ENCODE results near the gene RAVER1. TPM values are rescaled to one million over a fixed set of nuclear protein-coding genes. Genes with fewer than 3 reads are reported as not detected.

Gene RAVER1
- total and polyA plus RNA-seq, 9 of the 15 experiments (the other 6 are each of a cell fraction or from before 2014, with no cell fraction given) = 0.06 to 113 (median 7.0) TPM

DNA sequence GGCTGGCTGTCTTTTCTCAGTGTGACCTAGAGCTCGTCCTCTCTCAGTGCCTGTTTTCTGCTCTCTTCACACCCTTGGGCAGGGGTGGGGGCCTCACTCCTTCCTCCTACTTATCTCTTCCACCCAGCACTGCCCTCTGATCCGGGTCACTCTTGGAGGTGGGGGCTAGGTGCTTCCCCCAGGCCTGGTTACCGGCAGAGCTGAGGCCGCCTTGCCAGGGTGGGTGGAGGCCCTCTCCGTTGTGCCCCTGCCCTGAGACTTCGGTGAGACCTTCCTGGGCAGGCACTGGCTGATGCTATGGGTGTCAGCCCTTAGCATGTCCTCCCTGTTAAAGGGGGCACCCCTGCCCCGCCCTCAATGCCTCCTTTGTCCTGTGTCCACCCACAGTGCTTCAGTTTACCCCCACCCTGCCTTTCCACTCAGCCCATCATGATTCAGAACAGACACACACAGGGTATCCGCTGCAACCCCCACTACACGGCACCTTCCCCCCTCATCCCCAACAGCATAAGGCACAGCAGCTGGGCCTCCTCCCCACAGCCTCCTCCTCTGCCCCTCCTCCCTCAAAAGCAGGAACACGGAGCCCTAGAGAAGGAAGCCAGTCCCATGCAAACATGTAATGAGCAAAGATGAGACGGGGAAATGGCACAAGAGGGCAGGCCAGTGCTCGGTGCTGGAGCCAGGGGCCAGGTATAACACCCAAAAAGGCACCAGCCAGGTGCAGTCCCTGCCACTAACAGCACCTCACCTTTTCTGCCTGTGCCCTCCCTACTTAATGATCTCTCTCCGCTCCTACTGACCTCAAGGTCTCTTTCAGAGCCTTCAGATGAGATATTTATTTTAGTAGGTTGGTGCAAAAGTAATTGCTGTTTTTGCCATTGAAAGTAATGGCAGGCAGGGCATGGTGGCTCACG is 33.5 kb downstream of the RAVER1 start (continued):
- no peak for TF ChIP-seq COPS2 (conservative IDR thresholded peaks at IDR 0.05)
- peak; percentile 94 for TF ChIP-seq CBFA2T3 (IDR thresholded peaks at IDR 0.05)
- TF ChIP-seq ZNF644 (tag; IDR thresholded peaks at IDR 0.05; ENCODE audit: low read depth) = peak; percentile 68; the same call in 1 of the 2 replicates
- no peak for TF ChIP-seq NFYB (IDR thresholded peaks at IDR 0.05; ENCODE audit: extremely low read depth, insufficient read length)
- TF ChIP-seq, protein P1, sequence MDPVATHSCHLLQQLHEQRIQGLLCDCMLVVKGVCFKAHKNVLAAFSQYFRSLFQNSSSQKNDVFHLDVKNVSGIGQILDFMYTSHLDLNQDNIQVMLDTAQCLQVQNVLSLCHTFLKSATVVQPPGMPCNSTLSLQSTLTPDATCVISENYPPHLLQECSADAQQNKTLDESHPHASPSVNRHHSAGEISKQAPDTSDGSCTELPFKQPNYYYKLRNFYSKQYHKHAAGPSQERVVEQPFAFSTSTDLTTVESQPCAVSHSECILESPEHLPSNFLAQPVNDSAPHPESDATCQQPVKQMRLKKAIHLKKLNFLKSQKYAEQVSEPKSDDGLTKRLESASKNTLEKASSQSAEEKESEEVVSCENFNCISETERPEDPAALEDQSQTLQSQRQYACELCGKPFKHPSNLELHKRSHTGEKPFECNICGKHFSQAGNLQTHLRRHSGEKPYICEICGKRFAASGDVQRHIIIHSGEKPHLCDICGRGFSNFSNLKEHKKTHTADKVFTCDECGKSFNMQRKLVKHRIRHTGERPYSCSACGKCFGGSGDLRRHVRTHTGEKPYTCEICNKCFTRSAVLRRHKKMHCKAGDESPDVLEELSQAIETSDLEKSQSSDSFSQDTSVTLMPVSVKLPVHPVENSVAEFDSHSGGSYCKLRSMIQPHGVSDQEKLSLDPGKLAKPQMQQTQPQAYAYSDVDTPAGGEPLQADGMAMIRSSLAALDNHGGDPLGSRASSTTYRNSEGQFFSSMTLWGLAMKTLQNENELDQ (CRISPR knock-in tag; IDR thresholded peaks at IDR 0.05; ENCODE audit: borderline replicate concordance) = no peak
- no peak for TF ChIP-seq GABPB1 (CRISPR knock-in tag; IDR thresholded peaks at IDR 0.05)
- no peak; the same call in 1 of the 2 replicates for TF ChIP-seq DMBX1 (CRISPR knock-in tag; IDR thresholded peaks at IDR 0.05; ENCODE audit: borderline replicate concordance)
- TF ChIP-seq ZNF79 (CRISPR knock-in tag; IDR thresholded peaks at IDR 0.05; ENCODE audit: low read depth) = no peak
- TF ChIP-seq, protein P2, sequence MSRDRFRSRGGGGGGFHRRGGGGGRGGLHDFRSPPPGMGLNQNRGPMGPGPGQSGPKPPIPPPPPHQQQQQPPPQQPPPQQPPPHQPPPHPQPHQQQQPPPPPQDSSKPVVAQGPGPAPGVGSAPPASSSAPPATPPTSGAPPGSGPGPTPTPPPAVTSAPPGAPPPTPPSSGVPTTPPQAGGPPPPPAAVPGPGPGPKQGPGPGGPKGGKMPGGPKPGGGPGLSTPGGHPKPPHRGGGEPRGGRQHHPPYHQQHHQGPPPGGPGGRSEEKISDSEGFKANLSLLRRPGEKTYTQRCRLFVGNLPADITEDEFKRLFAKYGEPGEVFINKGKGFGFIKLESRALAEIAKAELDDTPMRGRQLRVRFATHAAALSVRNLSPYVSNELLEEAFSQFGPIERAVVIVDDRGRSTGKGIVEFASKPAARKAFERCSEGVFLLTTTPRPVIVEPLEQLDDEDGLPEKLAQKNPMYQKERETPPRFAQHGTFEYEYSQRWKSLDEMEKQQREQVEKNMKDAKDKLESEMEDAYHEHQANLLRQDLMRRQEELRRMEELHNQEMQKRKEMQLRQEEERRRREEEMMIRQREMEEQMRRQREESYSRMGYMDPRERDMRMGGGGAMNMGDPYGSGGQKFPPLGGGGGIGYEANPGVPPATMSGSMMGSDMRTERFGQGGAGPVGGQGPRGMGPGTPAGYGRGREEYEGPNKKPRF (IDR thresholded peaks at IDR 0.05; ENCODE audit: low read depth, low read length) = no peak
- TF ChIP-seq, protein P3, sequence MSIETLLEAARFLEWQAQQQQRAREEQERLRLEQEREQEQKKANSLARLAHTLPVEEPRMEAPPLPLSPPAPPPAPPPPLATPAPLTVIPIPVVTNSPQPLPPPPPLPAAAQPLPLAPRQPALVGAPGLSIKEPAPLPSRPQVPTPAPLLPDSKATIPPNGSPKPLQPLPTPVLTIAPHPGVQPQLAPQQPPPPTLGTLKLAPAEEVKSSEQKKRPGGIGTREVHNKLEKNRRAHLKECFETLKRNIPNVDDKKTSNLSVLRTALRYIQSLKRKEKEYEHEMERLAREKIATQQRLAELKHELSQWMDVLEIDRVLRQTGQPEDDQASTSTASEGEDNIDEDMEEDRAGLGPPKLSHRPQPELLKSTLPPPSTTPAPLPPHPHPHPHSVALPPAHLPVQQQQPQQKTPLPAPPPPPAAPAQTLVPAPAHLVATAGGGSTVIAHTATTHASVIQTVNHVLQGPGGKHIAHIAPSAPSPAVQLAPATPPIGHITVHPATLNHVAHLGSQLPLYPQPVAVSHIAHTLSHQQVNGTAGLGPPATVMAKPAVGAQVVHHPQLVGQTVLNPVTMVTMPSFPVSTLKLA (conservative IDR thresholded peaks at IDR 0.05) = peak in 1 of 2 experiments; percentile 73; a peak in 2 of 4 replicates
- TF ChIP-seq, protein P4, sequence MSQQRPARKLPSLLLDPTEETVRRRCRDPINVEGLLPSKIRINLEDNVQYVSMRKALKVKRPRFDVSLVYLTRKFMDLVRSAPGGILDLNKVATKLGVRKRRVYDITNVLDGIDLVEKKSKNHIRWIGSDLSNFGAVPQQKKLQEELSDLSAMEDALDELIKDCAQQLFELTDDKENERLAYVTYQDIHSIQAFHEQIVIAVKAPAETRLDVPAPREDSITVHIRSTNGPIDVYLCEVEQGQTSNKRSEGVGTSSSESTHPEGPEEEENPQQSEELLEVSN (IDR thresholded peaks at IDR 0.05; ENCODE audit: borderline replicate concordance in 1 of 2, extremely low read depth in 1 of 2, insufficient read depth in 1 of 2, insufficient read length in 1 of 2, low read depth in 1 of 2, low read length in 1 of 2, poor library complexity in 1 of 2, severe bottlenecking in 1 of 2) = peak; percentile 23 to 51
- TF ChIP-seq ZNF165 (CRISPR knock-in tag; IDR thresholded peaks at IDR 0.05; ENCODE audit: borderline replicate concordance) = no peak
- TF ChIP-seq, protein P5, sequence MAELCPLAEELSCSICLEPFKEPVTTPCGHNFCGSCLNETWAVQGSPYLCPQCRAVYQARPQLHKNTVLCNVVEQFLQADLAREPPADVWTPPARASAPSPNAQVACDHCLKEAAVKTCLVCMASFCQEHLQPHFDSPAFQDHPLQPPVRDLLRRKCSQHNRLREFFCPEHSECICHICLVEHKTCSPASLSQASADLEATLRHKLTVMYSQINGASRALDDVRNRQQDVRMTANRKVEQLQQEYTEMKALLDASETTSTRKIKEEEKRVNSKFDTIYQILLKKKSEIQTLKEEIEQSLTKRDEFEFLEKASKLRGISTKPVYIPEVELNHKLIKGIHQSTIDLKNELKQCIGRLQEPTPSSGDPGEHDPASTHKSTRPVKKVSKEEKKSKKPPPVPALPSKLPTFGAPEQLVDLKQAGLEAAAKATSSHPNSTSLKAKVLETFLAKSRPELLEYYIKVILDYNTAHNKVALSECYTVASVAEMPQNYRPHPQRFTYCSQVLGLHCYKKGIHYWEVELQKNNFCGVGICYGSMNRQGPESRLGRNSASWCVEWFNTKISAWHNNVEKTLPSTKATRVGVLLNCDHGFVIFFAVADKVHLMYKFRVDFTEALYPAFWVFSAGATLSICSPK (IDR thresholded peaks at IDR 0.05; ENCODE audit: borderline replicate concordance) = no peak
- TF ChIP-seq PURB (CRISPR knock-in tag; IDR thresholded peaks at IDR 0.05; ENCODE audit: low read depth) = no peak

Measured in K562 (cell line).